ENCODE measurements around the gene POLRMT.

GRCh38 chr19:620166-620862 is 13.0 kb downstream of the POLRMT start:
- TF ChIP-seq CTCF (IDR thresholded peaks at IDR 0.05) (no peak), EP300 (IDR thresholded peaks at IDR 0.05) (no peak), POLR2AphosphoS5 (IDR thresholded peaks at IDR 0.05) (no peak)

Data from stomach (tissue), 4 donors.